ENCODE measurements around the gene NFYA.

Gene NFYA

GRCh38 chr6:41074692-41075436 is 2.1 kb downstream of the NFYA start:
- TF ChIP-seq TCF12 (IDR thresholded peaks at IDR 0.05; ENCODE audit: low read depth): no peak
- no peak for TF ChIP-seq NFIC (IDR thresholded peaks at IDR 0.05)
- TF ChIP-seq USF1 (IDR thresholded peaks at IDR 0.05): no peak
- TF ChIP-seq YY1 (IDR thresholded peaks at IDR 0.05; ENCODE audit: low read depth): no peak
- no peak for TF ChIP-seq RAD21 (IDR thresholded peaks at IDR 0.05; ENCODE audit: low read depth)
- TF ChIP-seq EP300 (IDR thresholded peaks at IDR 0.05; ENCODE audit: borderline replicate concordance): no peak
- TF ChIP-seq REST (IDR thresholded peaks at IDR 0.05; ENCODE audit: low read depth): no peak
- no peak for TF ChIP-seq ZBTB7A (IDR thresholded peaks at IDR 0.05; ENCODE audit: low read depth)
- no peak for TF ChIP-seq MAX (IDR thresholded peaks at IDR 0.05)
- TF ChIP-seq TAF1 (IDR thresholded peaks at IDR 0.05; ENCODE audit: low read depth): no peak
- TF ChIP-seq CEBPB (IDR thresholded peaks at IDR 0.05): no peak
- no peak for TF ChIP-seq EGR1 (IDR thresholded peaks at IDR 0.05)
- TF ChIP-seq CREB1 (IDR thresholded peaks at IDR 0.05; ENCODE audit: low read depth): no peak
- no peak for TF ChIP-seq FOXM1 (IDR thresholded peaks at IDR 0.05; ENCODE audit: borderline replicate concordance, low read depth)
- TF ChIP-seq TEAD4 (IDR thresholded peaks at IDR 0.05): no peak

- TF ChIP-seq FOXM1 (IDR thresholded peaks at IDR 0.05; ENCODE audit: borderline replicate concordance, low read depth) (no peak), TEAD4 (IDR thresholded peaks at IDR 0.05) (no peak)
Observed at GRCh38 chr6:41075651-41076626, 3.2 kb downstream of the NFYA start.

- TF ChIP-seq USF1 (IDR thresholded peaks at IDR 0.05) (no peak), REST (IDR thresholded peaks at IDR 0.05; ENCODE audit: low read depth) (no peak), YY1 (IDR thresholded peaks at IDR 0.05; ENCODE audit: low read depth) (no peak)
Observed at GRCh38 chr6:41077536-41077935, 4.8 kb downstream of the NFYA start.

- no peak for TF ChIP-seq TCF12 (IDR thresholded peaks at IDR 0.05; ENCODE audit: low read depth)
- no peak for TF ChIP-seq REST (IDR thresholded peaks at IDR 0.05; ENCODE audit: low read depth)
- TF ChIP-seq CEBPB (IDR thresholded peaks at IDR 0.05): no peak
- no peak for TF ChIP-seq ZBTB7A (IDR thresholded peaks at IDR 0.05; ENCODE audit: low read depth)
- no peak for TF ChIP-seq RAD21 (IDR thresholded peaks at IDR 0.05; ENCODE audit: low read depth)
- no peak for TF ChIP-seq TAF1 (IDR thresholded peaks at IDR 0.05; ENCODE audit: low read depth)
- no peak for TF ChIP-seq EGR1 (IDR thresholded peaks at IDR 0.05)
- no peak for TF ChIP-seq MAX (IDR thresholded peaks at IDR 0.05)
- TF ChIP-seq FOXM1 (IDR thresholded peaks at IDR 0.05; ENCODE audit: borderline replicate concordance, low read depth): no peak
- no peak for TF ChIP-seq YY1 (IDR thresholded peaks at IDR 0.05; ENCODE audit: low read depth)
- no peak for TF ChIP-seq EP300 (IDR thresholded peaks at IDR 0.05; ENCODE audit: borderline replicate concordance)
- TF ChIP-seq NFIC (IDR thresholded peaks at IDR 0.05): no peak
- TF ChIP-seq CREB1 (IDR thresholded peaks at IDR 0.05; ENCODE audit: low read depth): no peak
- TF ChIP-seq TEAD4 (IDR thresholded peaks at IDR 0.05): no peak
Observed at GRCh38 chr6:41078101-41078500, 5.3 kb downstream of the NFYA start.
